Loucy (cell line): ENCODE results near the gene GCH1.
A peak's percentile ranks its signal among the peaks of the same experiment; 100 is the strongest.

Source experiments
- CTCF ChIP-seq: fragments of 200-600 bp; sonication (generic); conservative IDR thresholded peaks from 2 replicates; pipeline ENCODE4 v1.5.1; 2014; ENCODE audit warnings: mild to moderate bottlenecking, antibody characterized with exemption, low read length
- EZH2phosphoT487 ChIP-seq: fragments of 200-600 bp; IDR thresholded peaks from 2 replicates; pipeline ENCODE4 v1.6.1; 2018; ENCODE audit warnings: antibody characterized with exemption, mild to moderate bottlenecking, moderate library complexity, borderline replicate concordance

DNA sequence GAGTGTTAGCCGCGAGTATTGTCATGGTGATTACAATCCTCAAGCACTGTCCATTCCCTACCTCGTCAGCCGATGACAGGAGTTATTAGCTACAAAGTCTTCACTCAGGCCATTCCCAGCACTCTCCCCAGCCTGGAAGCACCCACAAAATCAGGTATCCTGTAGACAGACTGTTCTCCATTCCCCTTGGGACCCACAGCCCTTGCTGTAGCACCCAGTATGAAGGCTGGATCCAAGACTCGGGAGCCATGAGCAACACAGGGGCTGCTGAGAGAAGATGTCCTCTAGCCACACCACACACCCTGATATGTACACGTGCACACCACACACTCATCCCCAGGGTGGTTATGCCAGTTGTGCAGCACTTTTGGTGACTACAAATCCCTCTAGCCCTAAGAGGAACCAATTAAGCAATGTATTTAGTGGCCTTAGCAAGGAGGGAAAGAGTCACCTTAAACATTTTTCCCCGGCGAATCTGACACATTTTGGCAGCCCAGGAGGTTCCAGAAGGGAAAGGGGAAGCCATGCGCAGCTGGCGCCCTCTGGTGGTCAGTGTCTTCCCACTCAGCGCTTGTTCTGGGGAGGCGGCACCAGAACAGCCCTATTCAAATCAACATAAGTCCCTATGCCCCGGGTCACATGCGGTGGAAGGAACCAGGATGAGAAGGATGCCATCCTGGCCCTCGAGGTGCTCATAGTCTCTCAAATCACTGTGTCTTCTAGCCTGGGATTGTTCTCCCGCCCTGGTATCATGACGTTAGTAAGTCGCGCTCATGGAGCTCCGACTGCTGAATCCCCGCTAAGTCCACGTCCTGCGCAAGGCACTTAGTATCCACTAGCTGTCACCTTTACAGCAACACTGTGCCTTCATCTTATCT lies 96.9 kb downstream of the GCH1 start:
- TF ChIP-seq CTCF (peak; percentile 93), EZH2phosphoT487 (no peak)
